Raji (cell line): Measurements from ENCODE around the gene NR4A3.

Experiments used
- POLR2A ChIP-seq: IDR thresholded peaks from 2 replicates; pipeline ENCODE4 v1.6.1; 2011; ENCODE audit warnings: low read depth, low read length, control low read depth; ENCODE audit not compliant: insufficient read depth

NR4A3 gene

DNA sequence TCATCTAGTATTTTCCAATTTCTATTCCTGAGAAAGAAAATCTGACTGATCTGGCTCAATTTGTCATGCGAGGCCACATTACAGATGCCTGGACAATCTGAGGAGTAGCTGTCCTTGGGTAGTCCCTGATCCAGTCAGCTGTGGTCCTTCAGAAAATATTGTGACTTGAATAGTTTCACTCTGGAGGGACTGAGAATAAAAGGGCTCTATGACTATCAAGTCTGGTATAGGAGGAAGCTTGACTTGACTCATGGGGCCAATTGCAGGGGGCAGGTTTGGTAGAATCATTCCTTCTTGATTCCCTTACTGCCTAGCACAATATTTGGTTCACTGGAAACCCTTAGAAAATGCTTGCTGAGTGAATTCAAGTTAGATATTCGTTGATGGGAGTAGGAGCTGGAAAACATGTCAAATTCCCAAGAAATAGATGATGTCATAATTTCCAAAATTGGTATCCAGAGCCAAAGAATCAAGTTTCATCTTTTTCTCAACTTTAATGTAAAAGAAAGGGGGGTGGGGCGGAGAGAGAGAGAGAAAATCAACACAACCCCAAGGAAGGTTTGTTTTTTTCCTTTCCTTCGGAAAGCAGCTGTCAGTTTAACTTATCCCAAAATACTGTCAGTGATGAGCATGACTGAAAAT is 52.4 kb downstream of the NR4A3 start:
- no peak for TF ChIP-seq POLR2A

DNA sequence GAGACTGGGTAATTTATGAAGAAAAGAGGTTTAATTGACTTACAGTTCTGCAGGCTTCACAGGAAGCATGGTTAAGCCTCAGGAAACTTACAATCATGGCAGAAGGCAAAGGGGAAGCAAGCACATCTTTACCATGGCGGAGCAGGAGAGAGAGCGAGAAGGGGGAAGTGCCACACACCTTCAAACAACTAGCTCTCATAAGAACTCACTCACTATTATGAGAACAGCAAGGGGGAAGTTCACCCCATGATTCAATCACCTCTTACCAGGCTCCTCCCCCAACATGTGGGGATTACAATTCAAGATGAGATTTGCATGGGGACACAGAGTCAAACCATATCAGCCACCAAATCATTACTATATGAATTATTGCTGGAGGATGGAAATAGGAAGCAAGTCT is 54.5 kb downstream of the NR4A3 start:
- TF ChIP-seq POLR2A: no peak

DNA sequence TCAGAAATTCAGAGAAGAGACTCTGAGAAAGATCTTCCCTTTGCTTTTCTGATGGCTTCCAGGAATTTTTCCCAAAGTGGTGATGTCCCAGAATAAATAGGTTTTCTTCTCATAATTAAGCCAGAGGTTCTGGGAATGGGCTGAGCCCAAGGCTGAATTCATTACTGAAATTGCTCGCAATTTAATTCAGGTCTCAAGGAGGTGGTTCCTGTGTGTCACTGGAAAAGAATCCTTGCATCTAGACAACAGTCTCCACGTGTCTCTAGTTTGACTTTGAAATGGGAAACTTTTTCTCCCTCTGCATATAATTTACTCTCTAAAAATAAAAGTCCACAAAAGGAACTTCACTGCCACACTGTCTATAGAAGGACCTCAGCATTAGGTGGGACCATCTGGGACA is 57.0 kb downstream of the NR4A3 start:
- no peak for TF ChIP-seq POLR2A

DNA sequence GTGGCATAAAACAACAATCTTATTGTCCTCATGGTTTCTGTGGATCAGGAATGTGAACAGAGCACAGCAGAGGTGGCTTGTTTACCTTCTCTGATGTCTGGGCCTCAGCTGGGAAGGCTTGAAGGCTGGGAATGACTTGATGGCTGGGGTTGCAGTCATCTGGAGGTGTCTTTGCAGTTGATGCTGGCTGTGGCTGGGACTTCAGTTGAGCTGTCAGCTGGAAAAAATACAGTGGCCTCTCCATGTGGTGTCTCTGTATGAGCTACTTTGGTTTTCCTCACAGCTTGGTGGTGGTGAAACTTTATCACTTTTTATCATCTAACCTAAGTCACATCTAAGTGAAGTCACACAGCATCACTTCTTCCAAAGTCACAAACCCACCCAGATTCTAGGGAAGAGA is 60.1 kb downstream of the NR4A3 start:
- TF ChIP-seq POLR2A: no peak

DNA sequence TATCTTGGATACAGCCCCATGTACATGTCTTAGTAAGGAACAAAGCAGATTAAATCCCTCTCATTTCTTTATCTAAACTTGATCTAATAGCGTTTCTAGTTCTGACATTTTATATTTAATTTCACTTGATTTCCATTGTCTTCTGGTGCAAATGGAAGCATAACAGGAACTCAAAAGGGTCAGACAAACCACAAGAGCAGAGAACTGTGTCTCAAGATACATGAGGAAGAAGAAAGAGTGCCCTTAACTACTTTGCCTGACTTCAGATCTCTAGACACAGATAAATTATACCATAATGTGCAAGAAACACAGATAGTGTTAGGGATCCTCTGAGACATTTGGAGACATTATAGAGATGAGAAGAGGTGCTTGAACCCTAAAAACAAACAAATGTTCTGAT is 64.1 kb downstream of the NR4A3 start:
- no peak for TF ChIP-seq POLR2A

DNA sequence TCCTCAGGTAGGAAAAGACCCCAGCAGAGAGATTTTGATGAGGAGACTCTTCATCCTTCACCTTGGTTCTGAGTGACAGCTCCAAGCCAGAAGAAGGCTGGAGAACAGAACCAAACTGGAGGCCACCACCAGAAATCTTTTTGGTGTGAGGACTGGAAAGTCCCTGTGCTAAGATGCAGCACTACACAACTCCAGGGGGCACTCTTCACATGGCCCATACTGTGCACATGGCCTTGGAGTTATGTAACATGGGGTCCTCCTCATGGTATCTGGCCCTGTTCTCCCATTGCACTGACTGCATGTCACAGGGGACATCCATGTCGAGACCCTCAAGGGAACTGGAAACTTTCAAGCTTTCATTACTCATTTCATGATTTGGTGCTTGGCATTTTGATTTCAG is 67.4 kb downstream of the NR4A3 start:
- no peak for TF ChIP-seq POLR2A

DNA sequence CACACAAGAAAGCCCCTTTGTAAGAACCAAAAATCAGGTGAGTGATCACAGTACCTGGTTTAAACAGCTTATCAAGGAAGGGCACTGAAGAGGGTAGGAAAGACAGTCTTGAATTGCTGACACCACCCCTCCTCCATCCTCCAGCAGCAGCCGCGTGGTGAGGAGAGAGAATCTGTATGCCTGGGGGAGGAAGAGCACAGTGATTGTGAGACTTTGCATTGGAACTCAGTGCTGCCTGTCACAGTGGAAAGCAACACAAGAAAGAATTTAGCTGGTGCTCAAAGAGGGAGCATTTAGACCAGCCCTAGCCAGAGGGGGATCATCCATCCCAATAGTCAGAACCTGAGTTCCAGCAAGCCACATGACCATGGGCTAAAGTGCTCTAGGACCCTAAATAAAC is 73.1 kb downstream of the NR4A3 start:
- no peak for TF ChIP-seq POLR2A

DNA sequence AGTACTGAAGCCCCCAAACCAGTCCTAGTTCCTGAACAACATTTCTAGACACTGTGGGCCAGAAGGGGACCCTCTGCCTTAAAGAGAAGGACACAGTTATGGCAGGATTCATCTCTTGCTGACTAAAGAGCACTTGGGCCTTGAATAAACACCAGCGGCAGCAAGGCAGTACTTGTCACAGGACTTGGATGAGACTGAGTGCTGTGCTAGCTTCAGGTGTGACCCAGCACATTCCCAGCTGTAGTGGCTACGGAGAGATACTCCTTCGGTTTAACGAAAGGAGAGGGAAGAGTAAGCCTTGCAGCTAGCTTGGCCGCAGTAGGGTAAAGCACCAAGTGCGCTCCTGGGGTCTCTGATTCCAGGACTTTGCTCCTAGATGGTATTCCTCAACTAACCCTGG is 73.8 kb downstream of the NR4A3 start:
- no peak for TF ChIP-seq POLR2A

DNA sequence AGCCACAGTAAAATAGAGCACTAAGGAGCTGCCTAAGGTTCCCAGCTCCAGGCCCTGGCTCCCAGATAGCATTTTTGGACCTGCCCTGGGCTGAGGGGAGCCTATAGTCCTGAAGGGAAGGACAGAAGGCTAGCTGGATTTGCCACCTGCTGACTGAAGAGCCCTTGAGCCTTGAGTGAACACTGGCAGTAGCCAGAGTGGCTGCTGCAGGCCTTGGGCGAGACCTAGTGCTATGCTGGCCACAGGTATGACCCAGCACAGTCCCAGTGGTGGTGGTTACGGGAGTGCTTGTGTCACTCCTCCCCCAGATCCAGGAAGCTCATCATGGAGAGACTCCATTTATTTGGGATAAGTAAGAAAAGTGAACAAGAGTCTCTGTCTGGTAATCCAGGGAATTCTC is 74.4 kb downstream of the NR4A3 start:
- TF ChIP-seq POLR2A: no peak

DNA sequence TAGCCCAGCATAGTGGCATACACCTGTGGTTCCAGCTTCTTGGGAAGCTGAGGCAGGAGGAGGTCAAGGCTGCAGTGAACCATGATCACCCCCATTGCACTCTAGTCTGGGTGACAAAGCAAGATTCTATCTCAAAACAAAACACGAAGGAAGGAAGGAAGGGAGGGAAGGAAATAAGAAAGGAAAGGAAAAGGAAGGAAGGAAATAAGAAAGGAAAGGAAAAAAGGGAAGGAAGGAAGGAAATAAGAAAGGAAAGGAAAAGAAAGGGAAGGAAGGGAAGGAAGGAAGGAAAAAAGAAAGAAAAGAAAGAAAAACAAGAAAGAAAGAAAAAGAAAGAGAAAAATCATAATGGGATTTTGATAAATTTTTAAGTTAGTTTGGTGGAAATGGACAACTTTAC is 81.7 kb downstream of the NR4A3 start:
- TF ChIP-seq POLR2A: no peak

DNA sequence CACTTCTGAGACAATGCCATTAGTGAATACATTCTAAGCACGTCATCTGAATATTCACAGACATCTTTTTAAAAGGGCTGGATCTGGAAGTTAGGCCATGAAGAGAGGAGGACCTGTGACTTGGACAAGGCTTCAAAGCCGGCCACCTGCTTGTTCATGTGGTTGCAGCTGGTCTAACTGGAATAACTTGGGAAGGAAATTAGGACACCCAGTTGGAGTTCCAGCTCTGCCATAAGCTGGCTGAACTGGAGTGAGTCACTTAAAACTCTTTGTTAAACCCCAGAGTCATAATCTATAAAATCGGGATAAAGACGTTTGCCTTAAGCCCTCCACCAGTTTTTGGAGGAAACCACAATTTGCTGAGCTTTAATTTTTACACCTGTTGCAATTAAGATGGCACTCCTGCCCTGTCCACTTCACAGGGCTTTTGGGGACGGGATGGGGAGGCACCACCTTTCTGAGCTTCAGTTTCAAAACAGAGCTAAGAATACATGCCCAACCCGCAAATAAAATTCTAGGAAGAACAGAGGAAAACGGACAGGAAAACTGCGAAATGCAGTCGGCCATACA is 84.2 kb downstream of the NR4A3 start:
- no peak for TF ChIP-seq POLR2A

DNA sequence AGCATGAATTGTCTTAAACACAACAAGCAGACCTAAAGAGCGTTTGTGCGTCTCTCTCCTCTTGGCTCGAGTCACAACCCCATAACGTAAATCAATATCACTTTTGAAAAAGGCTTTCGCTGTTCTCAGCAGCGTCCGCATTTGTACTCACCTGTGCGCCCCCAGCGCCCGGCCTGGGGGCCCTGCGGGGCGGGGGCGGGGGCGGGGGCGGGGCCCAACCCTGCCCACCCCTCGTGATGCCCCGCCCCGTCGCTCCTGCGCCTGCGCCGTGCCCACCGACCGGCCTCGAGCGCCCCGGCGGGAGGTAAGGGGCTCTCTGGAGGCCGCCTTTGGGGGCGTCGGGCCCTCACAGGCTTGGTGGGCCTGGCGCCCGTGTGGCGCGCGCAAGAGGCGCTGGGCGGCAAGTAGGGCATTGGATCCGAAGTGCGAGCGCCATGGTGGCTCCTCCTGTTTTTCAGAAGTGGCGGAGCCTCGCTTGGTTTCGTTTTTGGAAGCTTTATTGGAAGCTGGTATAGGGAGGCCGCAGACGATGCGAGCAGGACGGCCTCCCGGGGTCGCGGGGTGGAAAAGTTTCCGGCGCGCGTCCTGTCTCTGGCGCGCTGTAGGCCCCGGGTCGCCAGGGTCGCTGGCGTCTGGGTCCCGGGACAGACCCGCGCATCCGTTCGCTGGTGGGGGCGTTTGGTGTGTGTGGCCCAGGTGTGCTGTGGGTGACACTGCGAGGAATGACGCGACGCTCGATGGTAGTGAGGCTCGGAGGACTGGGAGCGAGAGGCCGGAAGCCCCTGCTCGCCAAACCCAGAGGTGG is 84.9 kb downstream of the NR4A3 start, which contains the start of gene STX17:
TSS of gene STX17 (plus strand) at position 252 of the 805 bp plus-strand sequence. CDS start 8,586 bp downstream, outside the sequence.
- TF ChIP-seq POLR2A: peak; percentile 78

DNA sequence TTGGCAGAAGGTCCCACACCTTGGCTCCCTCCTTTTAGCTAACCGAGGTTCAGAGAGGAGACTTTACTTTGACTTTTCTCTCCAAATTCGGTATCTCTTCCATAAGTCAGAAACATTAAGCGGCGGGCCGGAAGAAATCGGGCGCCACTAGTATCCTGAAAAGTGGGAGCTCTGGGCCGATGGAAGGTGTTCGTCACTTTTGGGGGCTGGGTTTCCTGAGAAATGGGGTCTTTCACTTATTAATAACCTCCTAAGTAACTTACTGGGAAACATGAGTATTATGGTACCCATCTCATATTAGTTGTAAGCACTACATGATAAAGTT is 85.5 kb downstream of the NR4A3 start:
- TF ChIP-seq POLR2A: no peak

DNA sequence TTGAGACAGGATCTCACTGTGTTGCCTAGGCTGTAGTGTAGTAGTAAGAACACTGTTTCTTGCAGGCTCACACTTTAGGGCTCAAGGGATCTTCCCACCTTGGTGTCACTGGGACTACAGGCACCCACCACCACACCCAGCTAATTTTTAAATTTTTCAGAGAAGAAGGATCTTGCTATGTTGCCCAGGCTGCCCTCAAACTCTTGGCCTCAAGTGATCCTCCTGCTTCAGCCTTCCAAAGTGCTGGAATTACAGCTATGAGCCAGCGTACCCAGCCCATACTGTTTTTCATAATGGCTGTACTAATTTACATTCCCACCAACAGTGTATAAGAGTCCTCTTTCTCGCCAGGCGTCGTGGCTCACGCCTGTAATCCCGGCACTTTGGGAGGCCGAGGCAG is 89.9 kb downstream of the NR4A3 start:
- TF ChIP-seq POLR2A: no peak
